Measurements from ENCODE around the gene NLRP7.

DNA sequence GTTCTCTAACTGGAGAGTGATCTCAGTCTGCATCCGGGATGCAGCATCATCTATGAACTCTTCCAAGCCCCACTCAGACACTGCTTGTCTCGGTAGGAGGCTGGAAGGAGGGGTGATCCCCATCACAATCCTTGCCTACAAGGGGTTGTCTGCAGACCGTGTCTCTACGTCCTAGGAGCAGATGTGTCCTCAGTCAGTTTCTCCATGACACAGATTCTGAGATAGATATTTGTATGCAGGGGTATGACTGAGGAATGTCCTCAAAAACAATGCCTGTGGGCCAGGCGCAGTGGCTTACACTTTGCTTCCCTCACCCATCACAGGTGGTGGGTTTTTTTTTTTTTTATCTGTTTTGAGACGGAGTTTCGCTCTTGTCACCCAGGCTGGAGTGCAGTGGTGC lies 40.5 kb downstream of the NLRP7 start:
- no peak for TF ChIP-seq POLR2A (IDR thresholded peaks at IDR 0.05)
- TF ChIP-seq, protein P1, sequence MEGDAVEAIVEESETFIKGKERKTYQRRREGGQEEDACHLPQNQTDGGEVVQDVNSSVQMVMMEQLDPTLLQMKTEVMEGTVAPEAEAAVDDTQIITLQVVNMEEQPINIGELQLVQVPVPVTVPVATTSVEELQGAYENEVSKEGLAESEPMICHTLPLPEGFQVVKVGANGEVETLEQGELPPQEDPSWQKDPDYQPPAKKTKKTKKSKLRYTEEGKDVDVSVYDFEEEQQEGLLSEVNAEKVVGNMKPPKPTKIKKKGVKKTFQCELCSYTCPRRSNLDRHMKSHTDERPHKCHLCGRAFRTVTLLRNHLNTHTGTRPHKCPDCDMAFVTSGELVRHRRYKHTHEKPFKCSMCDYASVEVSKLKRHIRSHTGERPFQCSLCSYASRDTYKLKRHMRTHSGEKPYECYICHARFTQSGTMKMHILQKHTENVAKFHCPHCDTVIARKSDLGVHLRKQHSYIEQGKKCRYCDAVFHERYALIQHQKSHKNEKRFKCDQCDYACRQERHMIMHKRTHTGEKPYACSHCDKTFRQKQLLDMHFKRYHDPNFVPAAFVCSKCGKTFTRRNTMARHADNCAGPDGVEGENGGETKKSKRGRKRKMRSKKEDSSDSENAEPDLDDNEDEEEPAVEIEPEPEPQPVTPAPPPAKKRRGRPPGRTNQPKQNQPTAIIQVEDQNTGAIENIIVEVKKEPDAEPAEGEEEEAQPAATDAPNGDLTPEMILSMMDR (IDR thresholded peaks at IDR 0.05) = no peak

Measured in testis (tissue), 2 donors.